Liver (tissue), 9 donors: ENCODE data around the gene FBXO48. TPM values are rescaled to one million over a fixed set of nuclear protein-coding genes. Genes with fewer than 3 reads are reported as not detected.

ENCODE experiments used
- DNase-seq: peaks from one replicate; pipeline ENCODE4 v3.0.0-alpha.2; 2017; ENCODE audit warnings: low spot score
- H3K27ac ChIP-seq, 2 donors: one replicate each; pipeline ENCODE4 v1.7.0; 2013; ENCODE audit warnings: inconsistent platforms in 2 of 2, low read length in 2 of 2, control low read depth in 1 of 2, low read depth in 1 of 2, mild to moderate bottlenecking in 1 of 2
- H3K27me3 ChIP-seq, 4 donors: one replicate each; pipeline versions ENCODE4 v1.6.1 to v1.7.0; 2013; ENCODE audit warnings: low read length in 3 of 4, inconsistent platforms in 1 of 4, mild to moderate bottlenecking in 1 of 4, moderate library complexity in 1 of 4; ENCODE audit not compliant: control insufficient read depth in 4 of 4, insufficient read depth in 4 of 4
- H3K36me3 ChIP-seq, 4 donors: one replicate each; pipeline versions ENCODE4 v1.6.1 to v1.7.0; 2013; ENCODE audit warnings: low read length in 3 of 4, mild to moderate bottlenecking in 3 of 4, low read depth in 1 of 4, moderate library complexity in 1 of 4; ENCODE audit not compliant: control insufficient read depth in 4 of 4, insufficient read depth in 3 of 4
- H3K4me1 ChIP-seq, 4 donors: one replicate each; pipeline versions ENCODE4 v1.6.1 to v1.7.0; 2013; ENCODE audit warnings: low read length in 3 of 4, mild to moderate bottlenecking in 3 of 4, moderate library complexity in 1 of 4; ENCODE audit not compliant: control insufficient read depth in 4 of 4, insufficient read depth in 4 of 4
- H3K4me3 ChIP-seq, 3 donors: one replicate each; pipeline versions ENCODE4 v1.6.1 to v1.7.0; 2013; ENCODE audit warnings: low read length in 3 of 3, control low read depth in 1 of 3, low read depth in 1 of 3, mild to moderate bottlenecking in 1 of 3
- H3K9ac ChIP-seq, 2 donors: one replicate each; pipeline ENCODE4 v1.7.0; 2013; ENCODE audit warnings: low read length in 2 of 2, mild to moderate bottlenecking in 2 of 2, moderate library complexity in 2 of 2, control low read depth in 1 of 2, low read depth in 1 of 2
- H3K9me3 ChIP-seq, 4 donors: one replicate each; pipeline versions ENCODE4 v1.6.1 to v1.7.0; 2013; ENCODE audit warnings: low read length in 3 of 4; ENCODE audit not compliant: control insufficient read depth in 4 of 4
- EGR1 ChIP-seq, 2 donors: IDR thresholded peaks; 2 replicates each; pipeline ENCODE4 v1.6.1; 2016 to 2018; ENCODE audit warnings: antibody characterized with exemption in 2 of 2, low read depth in 2 of 2
- FOXA1 ChIP-seq: IDR thresholded peaks from 2 replicates; pipeline ENCODE4 v1.6.1; 2016; ENCODE audit warnings: antibody characterized with exemption
- FOXA2 ChIP-seq: IDR thresholded peaks from 2 replicates; pipeline ENCODE4 v1.6.1; 2016; ENCODE audit warnings: antibody characterized with exemption
- GABPA ChIP-seq, 2 donors: IDR thresholded peaks in 1 of 2; conservative IDR thresholded peaks in 1 of 2; 2 replicates each; pipeline ENCODE4 v1.6.1; 2016; ENCODE audit warnings: antibody characterized with exemption in 2 of 2, mild to moderate bottlenecking in 1 of 2, moderate library complexity in 1 of 2
- HNF4A ChIP-seq, 2 donors: conservative IDR thresholded peaks; 2 replicates each; pipeline ENCODE4 v1.6.1; 2016; ENCODE audit warnings: antibody characterized with exemption in 2 of 2, mild to moderate bottlenecking in 2 of 2
- HNF4G ChIP-seq: IDR thresholded peaks from 2 replicates; pipeline ENCODE4 v1.6.1; 2016; ENCODE audit warnings: antibody characterized with exemption
- JUND ChIP-seq, 2 donors: IDR thresholded peaks; 2 replicates each; pipeline ENCODE4 v1.6.1; 2016; ENCODE audit warnings: antibody characterized with exemption in 2 of 2
- NR2F2 ChIP-seq: IDR thresholded peaks from 2 replicates; pipeline ENCODE4 v1.6.1; 2016; ENCODE audit warnings: antibody characterized with exemption
- RAD21 ChIP-seq, 2 donors: IDR thresholded peaks; 2 replicates each; pipeline ENCODE4 v1.6.1; 2016; ENCODE audit warnings: antibody characterized with exemption in 2 of 2, mild to moderate bottlenecking in 2 of 2
- RXRA ChIP-seq, 2 donors: IDR thresholded peaks; 2 replicates each; pipeline ENCODE4 v1.6.1; 2017 to 2018; ENCODE audit warnings: antibody characterized with exemption in 2 of 2, mild to moderate bottlenecking in 1 of 2
- SP1 ChIP-seq: IDR thresholded peaks from 2 replicates; pipeline ENCODE4 v1.6.1; 2018; ENCODE audit warnings: antibody characterized with exemption, mild to moderate bottlenecking
- TAF1 ChIP-seq: conservative IDR thresholded peaks from 2 replicates; pipeline ENCODE4 v1.6.1; 2016; ENCODE audit warnings: antibody characterized with exemption, mild to moderate bottlenecking
- YY1 ChIP-seq: IDR thresholded peaks from 2 replicates; pipeline ENCODE4 v1.6.1; 2016; ENCODE audit warnings: antibody characterized with exemption, mild to moderate bottlenecking
- WGBS: extraction: QIAGEN DNeasy Blood & Tissue Kit; methylation state at CpG from one replicate; pipeline ENCODE4 v1.1.7; 2013; 5-methylcytosine and 5-hydroxymethylcytosine counted together
- polyA plus RNA-seq, 2 donors: library from polyadenylated mRNA; stranded (reverse) in 1 of 2; unstranded in 1 of 2; fragments of 200-250 nt in 1 of 2; fragments of >200 nt in 1 of 2; fragmentation: Nextera tagmentation in 1 of 2; extraction: Ambion mirVana in 1 of 2; gene quantifications; one replicate each; pipeline versions ENCODE4 v1.2.1 to v1.2.3, GENCODE V29; 2013 to 2015
- total RNA-seq, 2 donors: library from RNA; depleted of rRNA; stranded (reverse); fragments of >200 nt; gene quantifications; one replicate each; pipeline ENCODE4 v1.2.3, GENCODE V29; 2014
- TF ChIP-seq, protein P1 (sequence below): IDR thresholded peaks from 2 replicates; pipeline ENCODE4 v1.6.1; 2016; ENCODE audit warnings: antibody characterized with exemption
- TF ChIP-seq, protein P2 (sequence below): IDR thresholded peaks from 2 replicates; pipeline ENCODE4 v1.6.1; 2016; ENCODE audit warnings: antibody characterized with exemption
- TF ChIP-seq, protein P3 (sequence below): fragments of 150-350 bp; IDR thresholded peaks from 2 replicates; pipeline ENCODE4 v1.5.1; 2017; ENCODE audit warnings: improper control_type of control experiment, low read depth, low read length; ENCODE audit not compliant: missing input control
- TF ChIP-seq, protein P4 (sequence below): IDR thresholded peaks from 2 replicates; pipeline ENCODE4 v1.6.1; 2016; ENCODE audit warnings: antibody characterized with exemption
- TF ChIP-seq, protein P5 (sequence below): IDR thresholded peaks from 2 replicates; pipeline ENCODE4 v1.6.1; 2016; ENCODE audit warnings: antibody characterized with exemption, mild to moderate bottlenecking
- donor health status: healthy.
- donor health status: healthy.
- donor health status: healthy.
- donor health status: healthy.
- donor health status: healthy.

Gene FBXO48
- total and polyA plus RNA-seq, 4 donors: 0.45 to 1.0 (median 0.75) TPM

DNA sequence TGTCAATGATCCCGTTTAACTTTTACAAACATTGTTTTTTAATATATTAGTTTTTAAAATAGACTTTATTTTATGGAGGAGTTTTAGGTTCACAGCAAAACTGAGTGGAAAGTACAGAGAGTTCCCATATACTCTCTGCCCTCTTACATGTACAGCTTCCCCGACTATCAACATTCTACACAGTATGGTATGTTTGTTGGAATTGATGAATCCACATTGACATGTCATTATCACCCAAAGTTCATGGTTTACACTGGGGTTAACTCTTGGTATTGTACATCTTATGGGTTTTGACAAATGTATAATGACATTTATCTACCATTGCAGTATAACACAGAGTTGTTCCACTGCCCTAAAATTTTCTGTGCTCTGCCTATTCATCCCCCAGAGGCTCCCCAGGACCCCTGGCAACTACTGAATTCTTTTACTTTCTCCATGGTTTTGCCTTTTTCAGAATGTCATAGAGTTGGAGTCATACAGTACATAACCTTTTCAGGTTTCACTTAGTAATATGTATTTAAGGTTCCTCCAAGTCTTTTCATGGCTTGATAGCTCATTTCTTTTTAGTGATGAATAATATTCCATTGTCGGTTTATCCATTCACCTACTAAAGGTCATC is 5.8 kb upstream of the FBXO48 start:
- H3K4me1 ChIP-seq: peaks cover 0 to 13% (median 11%) of the 10 kb centered on the region in 4 donors
- WGBS: 94% methylated on average over 3 of the region's 3 CpGs
- no peak for TF ChIP-seq HNF4A (conservative IDR thresholded peaks at IDR 0.05)
- TF ChIP-seq, protein P1, sequence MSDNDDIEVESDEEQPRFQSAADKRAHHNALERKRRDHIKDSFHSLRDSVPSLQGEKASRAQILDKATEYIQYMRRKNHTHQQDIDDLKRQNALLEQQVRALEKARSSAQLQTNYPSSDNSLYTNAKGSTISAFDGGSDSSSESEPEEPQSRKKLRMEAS: no peak
- TF ChIP-seq HNF4G: no peak
- TF ChIP-seq JUND (IDR thresholded peaks at IDR 0.05): no peak
- TF ChIP-seq RXRA (IDR thresholded peaks at IDR 0.05): no peak
- TF ChIP-seq TAF1: no peak
- TF ChIP-seq RAD21 (IDR thresholded peaks at IDR 0.05): no peak
- no peak for TF ChIP-seq SP1
- TF ChIP-seq, protein P2, sequence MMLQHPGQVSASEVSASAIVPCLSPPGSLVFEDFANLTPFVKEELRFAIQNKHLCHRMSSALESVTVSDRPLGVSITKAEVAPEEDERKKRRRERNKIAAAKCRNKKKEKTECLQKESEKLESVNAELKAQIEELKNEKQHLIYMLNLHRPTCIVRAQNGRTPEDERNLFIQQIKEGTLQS: no peak
- no peak for TF ChIP-seq NR2F2
- no peaks in the 10 kb centered on the region for H3K36me3 ChIP-seq
- H3K27me3 ChIP-seq: no peaks in the 10 kb centered on the region
- H3K9ac ChIP-seq: no peak overlapping the region
- no peak overlapping the region for H3K27ac ChIP-seq
- H3K9me3 ChIP-seq: no peaks in the 10 kb centered on the region
- no peak overlapping the region for H3K4me3 ChIP-seq
- DNase-seq: no peak

DNA sequence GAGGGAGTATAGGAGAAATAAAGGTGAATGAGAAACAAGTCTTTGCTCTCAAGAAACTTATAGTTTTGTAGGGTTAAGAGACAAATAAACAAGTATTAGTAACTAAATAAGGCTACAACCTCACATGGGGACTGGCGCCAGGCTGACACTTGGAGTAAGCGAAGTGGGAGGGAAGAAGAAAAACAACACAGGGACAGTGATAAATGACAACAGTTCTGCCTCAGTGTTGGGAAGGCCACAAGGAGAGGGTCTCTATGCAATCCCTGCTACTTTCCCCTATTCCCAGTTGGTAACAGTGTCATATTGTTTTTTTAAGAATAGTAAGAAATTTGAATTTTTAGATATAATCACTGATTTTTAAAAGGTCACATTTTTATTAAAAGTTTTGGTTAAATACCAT is 4.3 kb upstream of the FBXO48 start:
- no peaks in the 10 kb centered on the region for H3K27me3 ChIP-seq
- no peak for DNase-seq
- no peaks in the 10 kb centered on the region for H3K9me3 ChIP-seq
- H3K36me3 ChIP-seq: no peaks in the 10 kb centered on the region
- WGBS: 99% methylated on average over 2 of the region's 2 CpGs
- H3K27ac ChIP-seq: no peak overlapping the region
- H3K4me3 ChIP-seq: no peak overlapping the region
- no peak overlapping the region for H3K9ac ChIP-seq
- peaks cover 0 to 20% (median 14%) of the 10 kb centered on the region in 4 donors for H3K4me1 ChIP-seq
- TF ChIP-seq NR2F2 (no peak), SP1 (no peak), FOXA1 (no peak), HNF4A (conservative IDR thresholded peaks at IDR 0.05) (no peak), EGR1 (IDR thresholded peaks at IDR 0.05; ENCODE audit: low read depth in 2 of 2) (no peak), FOXA2 (no peak), RXRA (IDR thresholded peaks at IDR 0.05) (no peak), HNF4G (no peak), RAD21 (IDR thresholded peaks at IDR 0.05) (no peak), YY1 (no peak), GABPA (IDR thresholded peaks at IDR 0.05 in 1 of 2, conservative IDR thresholded peaks at IDR 0.05 in 1 of 2) (no peak), JUND (IDR thresholded peaks at IDR 0.05) (no peak), TAF1 (no peak)
- TF ChIP-seq, protein P3, sequence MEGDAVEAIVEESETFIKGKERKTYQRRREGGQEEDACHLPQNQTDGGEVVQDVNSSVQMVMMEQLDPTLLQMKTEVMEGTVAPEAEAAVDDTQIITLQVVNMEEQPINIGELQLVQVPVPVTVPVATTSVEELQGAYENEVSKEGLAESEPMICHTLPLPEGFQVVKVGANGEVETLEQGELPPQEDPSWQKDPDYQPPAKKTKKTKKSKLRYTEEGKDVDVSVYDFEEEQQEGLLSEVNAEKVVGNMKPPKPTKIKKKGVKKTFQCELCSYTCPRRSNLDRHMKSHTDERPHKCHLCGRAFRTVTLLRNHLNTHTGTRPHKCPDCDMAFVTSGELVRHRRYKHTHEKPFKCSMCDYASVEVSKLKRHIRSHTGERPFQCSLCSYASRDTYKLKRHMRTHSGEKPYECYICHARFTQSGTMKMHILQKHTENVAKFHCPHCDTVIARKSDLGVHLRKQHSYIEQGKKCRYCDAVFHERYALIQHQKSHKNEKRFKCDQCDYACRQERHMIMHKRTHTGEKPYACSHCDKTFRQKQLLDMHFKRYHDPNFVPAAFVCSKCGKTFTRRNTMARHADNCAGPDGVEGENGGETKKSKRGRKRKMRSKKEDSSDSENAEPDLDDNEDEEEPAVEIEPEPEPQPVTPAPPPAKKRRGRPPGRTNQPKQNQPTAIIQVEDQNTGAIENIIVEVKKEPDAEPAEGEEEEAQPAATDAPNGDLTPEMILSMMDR: no peak
- TF ChIP-seq, protein P4, sequence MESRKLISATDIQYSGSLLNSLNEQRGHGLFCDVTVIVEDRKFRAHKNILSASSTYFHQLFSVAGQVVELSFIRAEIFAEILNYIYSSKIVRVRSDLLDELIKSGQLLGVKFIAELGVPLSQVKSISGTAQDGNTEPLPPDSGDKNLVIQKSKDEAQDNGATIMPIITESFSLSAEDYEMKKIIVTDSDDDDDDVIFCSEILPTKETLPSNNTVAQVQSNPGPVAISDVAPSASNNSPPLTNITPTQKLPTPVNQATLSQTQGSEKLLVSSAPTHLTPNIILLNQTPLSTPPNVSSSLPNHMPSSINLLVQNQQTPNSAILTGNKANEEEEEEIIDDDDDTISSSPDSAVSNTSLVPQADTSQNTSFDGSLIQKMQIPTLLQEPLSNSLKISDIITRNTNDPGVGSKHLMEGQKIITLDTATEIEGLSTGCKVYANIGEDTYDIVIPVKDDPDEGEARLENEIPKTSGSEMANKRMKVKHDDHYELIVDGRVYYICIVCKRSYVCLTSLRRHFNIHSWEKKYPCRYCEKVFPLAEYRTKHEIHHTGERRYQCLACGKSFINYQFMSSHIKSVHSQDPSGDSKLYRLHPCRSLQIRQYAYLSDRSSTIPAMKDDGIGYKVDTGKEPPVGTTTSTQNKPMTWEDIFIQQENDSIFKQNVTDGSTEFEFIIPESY: no peak
- TF ChIP-seq, protein P5, sequence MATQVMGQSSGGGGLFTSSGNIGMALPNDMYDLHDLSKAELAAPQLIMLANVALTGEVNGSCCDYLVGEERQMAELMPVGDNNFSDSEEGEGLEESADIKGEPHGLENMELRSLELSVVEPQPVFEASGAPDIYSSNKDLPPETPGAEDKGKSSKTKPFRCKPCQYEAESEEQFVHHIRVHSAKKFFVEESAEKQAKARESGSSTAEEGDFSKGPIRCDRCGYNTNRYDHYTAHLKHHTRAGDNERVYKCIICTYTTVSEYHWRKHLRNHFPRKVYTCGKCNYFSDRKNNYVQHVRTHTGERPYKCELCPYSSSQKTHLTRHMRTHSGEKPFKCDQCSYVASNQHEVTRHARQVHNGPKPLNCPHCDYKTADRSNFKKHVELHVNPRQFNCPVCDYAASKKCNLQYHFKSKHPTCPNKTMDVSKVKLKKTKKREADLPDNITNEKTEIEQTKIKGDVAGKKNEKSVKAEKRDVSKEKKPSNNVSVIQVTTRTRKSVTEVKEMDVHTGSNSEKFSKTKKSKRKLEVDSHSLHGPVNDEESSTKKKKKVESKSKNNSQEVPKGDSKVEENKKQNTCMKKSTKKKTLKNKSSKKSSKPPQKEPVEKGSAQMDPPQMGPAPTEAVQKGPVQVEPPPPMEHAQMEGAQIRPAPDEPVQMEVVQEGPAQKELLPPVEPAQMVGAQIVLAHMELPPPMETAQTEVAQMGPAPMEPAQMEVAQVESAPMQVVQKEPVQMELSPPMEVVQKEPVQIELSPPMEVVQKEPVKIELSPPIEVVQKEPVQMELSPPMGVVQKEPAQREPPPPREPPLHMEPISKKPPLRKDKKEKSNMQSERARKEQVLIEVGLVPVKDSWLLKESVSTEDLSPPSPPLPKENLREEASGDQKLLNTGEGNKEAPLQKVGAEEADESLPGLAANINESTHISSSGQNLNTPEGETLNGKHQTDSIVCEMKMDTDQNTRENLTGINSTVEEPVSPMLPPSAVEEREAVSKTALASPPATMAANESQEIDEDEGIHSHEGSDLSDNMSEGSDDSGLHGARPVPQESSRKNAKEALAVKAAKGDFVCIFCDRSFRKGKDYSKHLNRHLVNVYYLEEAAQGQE: no peak
- TF ChIP-seq, protein P1: no peak
- TF ChIP-seq, protein P2: no peak
